GM18861 (cell line): ENCODE data around the gene GREB1L.
"Not testable (repeated sequence)": the region's sequence is repeated elsewhere in the genome, so short reads cannot be mapped to it uniquely, and the experiment has no call there.

ENCODE experiments used
- ATAC-seq: cut with Tn5 transposase; IDR thresholded peaks from one replicate; pipeline ENCODE4 v1.9.1; 2021; ENCODE audit not compliant: unreplicated experiment

Gene GREB1L

DNA sequence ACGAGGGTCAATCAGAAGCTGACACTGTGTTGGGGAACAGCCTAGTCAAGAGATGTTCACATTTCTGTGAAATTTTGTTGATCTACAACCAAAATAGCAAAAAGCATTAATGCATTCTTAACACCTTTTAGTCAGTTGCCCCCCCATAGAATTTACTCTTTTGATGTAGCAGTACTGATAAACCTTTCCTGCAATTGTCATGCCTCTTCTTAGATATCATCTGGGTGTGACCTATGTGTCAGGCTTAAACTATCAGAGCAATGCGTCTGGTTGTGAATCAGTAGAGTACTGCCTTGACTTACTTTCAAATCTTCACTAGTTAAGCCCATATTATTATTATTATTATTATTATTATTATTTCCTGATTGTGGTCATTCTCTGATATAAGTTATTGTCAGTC, 61.9 kb downstream of the GREB1L start:
- no peak for ATAC-seq

DNA sequence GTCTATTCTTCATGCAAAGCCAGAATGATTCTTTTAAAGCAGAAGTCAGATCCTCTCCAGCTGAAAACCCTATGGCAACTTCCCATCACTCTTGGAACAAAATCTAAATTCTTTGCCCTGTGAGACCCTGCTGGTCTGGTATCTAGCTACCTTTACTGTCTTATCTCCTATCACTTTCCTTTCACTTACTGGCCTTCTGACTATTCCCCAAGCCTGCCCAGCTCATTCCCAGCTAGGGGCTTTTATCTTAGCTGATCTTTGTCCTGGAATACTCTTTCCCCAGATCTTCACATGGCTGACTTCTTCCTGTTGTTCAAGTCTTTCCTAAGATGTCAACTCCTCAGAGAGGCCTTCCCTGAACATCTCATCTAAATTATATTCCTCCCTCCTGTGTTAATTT, 63.6 kb downstream of the GREB1L start:
- ATAC-seq, result no peak

DNA sequence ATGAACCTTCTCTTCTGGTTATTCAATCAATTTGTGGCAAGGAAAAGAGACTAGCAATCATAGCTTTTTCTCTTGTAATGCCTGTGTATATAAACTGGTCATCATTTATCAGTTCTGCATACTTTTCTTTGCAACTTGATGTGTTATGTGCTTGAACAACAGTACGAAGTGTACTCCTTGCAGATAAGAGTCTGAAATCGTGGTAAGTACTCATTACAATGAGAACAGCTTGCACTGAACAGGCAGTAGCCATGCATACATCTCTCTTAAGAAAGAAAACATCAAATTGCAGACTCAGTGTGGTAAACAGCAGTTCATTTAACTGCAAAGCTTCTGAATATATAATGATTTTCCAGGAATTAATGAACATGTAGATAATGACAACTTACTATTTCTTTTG, 64.3 kb downstream of the GREB1L start:
- ATAC-seq, result no peak

- ATAC-seq, result no peak
Measured at GRCh38 chr18:21307578-21307977, 65.5 kb downstream of the GREB1L start.

DNA sequence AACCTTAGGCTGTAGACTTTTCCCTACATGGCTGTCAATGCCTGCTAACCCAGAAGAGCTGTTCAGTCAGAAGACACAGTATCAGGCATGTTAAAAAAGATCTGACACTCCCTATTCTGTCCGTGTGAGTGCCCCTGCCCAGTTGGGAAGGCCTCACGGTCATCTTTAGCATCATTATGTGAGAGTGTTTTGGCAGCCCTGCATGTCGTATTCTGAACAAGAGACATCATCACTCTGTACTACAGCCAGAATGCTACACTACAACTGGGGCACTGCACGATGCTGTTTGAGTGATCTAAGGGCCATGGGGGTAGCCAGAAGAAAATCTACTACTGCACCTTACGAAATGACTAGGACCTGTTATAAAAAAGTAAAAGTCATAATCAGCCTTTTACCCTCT, 67.2 kb downstream of the GREB1L start:
- no peak for ATAC-seq

- ATAC-seq, result not testable (repeated sequence)
Measured at GRCh38 chr18:21311980-21312379, 69.9 kb downstream of the GREB1L start.

DNA sequence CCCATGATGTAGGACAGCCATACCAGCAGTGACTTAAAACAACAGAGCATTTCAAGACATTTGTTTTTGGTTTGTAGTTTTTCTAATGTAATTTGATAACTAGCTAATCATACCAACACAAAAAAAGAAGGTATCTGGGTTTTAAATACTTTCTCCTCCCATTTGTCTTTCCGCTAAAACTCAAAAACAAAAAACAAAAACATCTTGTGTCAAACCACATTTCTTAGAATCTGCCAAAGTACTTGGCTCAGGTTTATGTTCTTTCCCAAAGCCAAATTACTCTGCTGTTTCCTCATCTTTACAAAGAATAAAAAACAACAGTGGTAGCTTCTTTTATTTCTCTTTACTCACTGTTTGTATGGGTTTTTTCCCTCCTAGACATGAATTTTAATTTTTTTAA, 71.5 kb downstream of the GREB1L start:
- ATAC-seq, result no peak

- ATAC-seq, result no peak
Measured at GRCh38 chr18:21314724-21315123, 72.7 kb downstream of the GREB1L start.

- ATAC-seq, result not testable (repeated sequence)
Measured at GRCh38 chr18:21315126-21315525, 73.1 kb downstream of the GREB1L start.

GRCh38 chr18:21315741-21316197, 73.7 kb downstream of the GREB1L start:
- no peak for ATAC-seq

DNA sequence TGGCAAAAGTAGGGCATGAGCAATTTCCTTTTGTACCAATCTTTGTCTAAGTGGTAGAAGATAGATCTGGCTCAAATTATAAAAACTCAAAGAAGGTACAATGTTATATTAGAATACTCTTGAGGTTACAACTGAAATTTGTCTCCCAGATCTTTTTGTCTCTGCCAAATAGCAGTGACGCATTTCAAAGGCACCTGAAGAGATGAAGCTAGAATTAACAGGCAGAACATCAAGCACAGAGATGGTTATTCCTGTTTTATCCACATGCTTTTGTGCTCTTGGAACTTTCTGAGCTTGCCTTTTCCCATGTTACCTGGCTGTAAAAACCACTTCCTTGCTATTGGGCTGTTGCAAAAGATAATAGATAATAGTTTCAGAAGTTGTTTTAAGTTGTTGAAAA, 74.3 kb downstream of the GREB1L start:
- ATAC-seq, result no peak

- no peak for ATAC-seq
Measured at GRCh38 chr18:21321711-21322110, 79.7 kb downstream of the GREB1L start.

DNA sequence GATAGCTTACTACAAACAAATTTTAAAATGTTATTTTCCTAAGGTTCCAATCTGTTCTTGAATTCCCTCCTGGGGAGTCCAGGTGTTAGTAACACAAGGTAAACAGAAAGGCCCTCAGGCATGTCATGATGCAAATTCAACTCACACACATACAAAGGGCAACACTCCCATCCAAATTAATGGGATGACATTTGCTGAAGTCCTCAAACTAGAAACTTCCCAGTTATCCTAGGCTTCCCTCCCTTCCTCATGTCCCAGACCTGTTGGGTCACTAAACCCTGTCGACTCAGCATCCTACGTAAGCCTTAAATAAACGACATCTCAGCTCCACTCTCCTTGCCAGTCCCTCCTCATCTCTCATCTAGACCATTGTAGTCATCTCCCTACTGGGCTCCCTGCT, 85.1 kb downstream of the GREB1L start:
- no peak for ATAC-seq

GRCh38 chr18:21330122-21330701, 88.2 kb downstream of the GREB1L start:
- ATAC-seq, result no peak

- no peak for ATAC-seq
Measured at GRCh38 chr18:21331065-21331464, 89.0 kb downstream of the GREB1L start.

- ATAC-seq, result no peak
Measured at GRCh38 chr18:21335927-21336488, 94.0 kb downstream of the GREB1L start.

DNA sequence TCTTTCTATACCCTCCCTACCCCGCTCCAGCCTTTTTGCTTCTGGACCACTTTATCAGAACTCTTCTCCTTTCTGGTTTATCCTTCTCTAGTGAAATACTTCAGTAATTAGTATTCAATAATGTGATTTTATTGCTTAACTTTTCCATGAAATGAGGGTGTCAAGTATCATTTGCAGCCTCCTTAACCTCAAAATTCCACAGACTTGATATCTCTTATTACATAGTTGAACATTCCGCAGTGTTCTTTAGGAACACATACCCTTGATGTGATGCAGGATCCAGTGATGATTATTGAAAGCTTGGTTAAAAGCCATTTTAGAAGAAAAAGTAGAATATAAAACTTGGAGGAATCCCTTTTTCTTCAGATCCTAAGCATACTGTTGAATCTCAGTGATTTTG, 94.8 kb downstream of the GREB1L start:
- no peak for ATAC-seq

- ATAC-seq, result no peak
Measured at GRCh38 chr18:21341141-21341540, 99.1 kb downstream of the GREB1L start.

GRCh38 chr18:21342372-21342771, 100.3 kb downstream of the GREB1L start:
- ATAC-seq, result no peak

- ATAC-seq, result no peak
Measured at GRCh38 chr18:21344860-21345259, 102.8 kb downstream of the GREB1L start.

DNA sequence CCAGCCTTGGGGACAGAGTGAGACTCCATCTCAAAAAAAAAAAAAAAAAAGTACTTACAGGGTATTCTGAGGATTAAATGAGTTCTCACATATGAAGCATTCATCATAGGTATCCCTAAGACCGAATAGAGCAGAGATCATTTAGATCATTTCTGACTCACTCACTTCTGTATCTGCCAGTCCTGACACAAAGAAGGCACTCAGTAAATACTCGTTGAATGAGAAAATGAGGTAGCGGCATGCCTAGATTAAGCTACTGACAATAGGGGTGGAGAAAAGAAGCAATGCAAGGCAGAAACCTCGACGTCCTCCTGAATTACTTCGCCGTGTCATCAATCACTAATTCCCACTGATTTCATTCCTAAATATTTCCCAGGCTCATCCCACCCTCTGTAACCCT, 103.8 kb downstream of the GREB1L start:
- ATAC-seq, result no peak

GRCh38 chr18:21359746-21360145, 117.7 kb downstream of the GREB1L start:
- no peak for ATAC-seq

GRCh38 chr18:21361307-21361880, 119.4 kb downstream of the GREB1L start:
- ATAC-seq, result no peak
